Central memory CD4-positive, alpha-beta T cell (primary cell): ENCODE data around the gene DENND2A.

Experiments used
- DNase-seq: peaks from one replicate; pipeline ENCODE4 v3.0.0; 2022

DENND2A gene

DNA sequence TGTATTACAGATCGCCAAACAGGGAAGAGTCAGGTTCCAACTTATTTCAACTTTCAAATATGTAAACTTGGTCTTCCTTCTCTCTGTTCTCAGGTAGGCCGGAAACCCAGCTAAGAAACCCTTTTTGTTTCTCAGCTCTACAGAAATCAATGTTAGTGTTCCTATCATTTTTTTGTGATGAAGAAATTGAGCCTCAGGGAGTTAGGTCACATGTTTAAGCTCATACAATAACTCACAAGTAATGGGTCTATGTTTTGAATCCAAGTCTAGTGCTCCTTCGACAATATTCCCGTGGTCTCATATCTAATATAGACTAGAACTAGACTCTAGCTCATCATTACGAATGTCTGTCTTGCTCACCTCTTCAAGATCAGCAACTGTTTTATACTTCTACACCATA is 22.3 kb downstream of the DENND2A start:
- DNase-seq, result no peak

DNA sequence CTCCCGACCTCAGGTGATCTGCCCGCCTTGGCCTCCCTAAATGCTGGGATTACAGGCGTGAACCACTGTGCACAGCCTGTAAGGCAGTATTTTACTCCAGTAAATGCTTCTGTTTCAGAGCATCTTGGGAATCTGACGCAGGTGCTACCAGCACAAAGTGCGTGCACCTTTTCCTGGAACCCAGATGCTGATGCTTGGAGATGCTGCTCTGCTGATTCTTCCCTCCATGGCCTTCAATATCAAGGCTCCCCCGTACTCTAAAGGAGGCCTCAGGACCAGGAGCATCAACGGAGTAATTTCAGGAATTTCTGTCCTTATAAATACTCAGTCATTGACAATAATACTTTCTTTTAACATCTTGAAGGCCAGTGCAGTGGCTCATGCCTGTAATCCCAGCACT is 23.5 kb downstream of the DENND2A start:
- DNase-seq, result no peak

DNA sequence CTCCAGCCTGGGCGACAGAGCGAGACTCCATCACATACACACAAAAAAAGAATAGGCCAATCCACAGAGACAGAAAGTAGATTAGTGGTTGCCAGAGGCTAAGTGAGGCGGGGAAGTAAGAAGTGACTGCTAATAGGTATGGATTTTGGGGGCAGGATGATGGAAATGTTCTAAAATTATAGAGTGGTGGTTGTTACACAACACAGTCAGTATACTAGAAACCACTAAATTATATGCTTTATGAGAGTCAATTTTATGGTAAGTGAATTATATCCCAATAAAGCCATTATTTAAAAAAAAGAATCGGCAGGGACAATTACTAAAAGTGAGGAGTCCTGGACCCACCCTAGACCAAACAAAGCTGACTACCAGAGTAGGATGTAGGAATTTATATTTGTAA is 24.3 kb downstream of the DENND2A start:
- DNase-seq, result no peak

DNA sequence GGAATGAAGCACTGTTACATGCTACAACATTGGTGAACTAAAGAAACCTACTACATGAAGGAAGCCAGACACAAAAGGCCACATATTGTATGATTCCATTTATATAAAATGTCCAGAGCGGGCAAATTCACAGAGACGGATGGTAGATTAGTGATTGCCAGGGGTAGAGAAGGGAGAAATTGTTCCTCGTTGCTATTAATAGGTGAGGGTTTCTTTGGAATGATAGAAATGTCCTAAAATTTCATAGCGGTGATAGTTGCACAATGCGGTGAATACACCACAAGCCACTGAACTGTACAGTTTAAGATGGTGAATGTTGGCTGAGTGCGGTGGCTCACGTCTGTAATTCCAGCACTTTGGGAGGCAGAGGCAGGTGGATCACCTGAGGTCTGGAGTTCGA is 29.0 kb downstream of the DENND2A start:
- DNase-seq, result no peak

DNA sequence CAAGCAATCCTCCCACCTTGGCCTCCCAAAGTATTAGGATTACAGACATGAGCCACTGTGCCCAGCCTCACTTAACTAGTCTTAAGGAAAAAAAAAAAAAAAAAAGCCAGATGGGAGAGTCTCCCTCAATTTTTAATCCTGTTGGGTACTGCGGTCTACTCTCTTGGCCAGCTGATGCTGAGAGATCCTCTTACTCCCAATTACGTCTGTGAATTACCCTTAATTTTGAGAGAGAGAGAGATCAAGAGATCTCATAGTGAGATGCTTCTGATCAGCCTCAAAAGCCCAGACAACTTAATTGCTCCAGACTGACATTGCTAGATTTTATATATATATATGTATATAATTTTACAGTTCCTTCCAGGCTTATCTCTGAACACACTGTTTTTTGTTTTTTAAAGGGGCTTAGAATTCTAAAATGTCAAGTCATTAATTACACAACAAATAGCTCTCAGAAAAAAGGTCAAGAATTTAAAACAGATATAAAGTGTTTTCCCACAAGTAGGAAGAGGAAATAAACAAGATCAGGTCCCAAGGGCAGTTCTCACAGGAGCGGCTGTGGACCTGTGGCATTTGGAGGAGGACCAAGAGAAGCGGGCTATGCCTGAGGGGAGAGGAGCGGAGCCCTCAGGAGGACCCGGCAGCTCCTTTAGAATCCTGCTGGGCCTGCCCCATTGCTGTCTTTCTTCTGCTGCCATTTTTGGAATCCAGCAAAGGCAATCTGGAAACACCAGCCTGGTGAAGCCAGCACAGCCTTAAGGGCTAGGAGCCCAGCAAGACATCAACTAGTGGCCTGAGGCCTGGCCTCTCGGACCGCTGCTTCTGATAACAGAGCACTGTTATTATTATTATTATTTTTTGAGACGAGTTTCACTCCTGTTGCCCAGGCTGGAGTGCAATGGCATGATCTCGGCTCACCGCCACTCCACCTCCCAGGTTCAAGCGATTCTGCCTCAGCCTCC is 30.1 kb downstream of the DENND2A start:
- DNase-seq, result no peak

DNA sequence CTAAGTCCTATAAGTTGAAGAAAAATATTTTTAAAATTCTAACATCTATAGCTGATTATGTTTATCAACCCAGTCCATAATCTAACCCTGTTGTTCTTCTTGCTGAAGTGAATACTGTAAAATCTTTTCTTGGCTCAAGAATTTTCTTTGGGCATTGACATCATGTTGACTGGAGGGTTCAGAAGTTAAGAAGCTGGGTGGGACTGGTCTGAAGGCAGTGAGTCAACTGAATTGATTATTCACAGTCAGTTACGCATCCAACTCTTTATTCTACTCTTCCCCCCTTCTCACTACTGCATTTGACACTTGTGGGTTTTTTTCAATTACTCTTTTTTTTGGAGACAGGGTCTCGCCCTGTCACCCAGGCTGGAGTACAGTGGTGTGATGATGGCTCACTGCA is 31.0 kb downstream of the DENND2A start:
- DNase-seq, result no peak

DNA sequence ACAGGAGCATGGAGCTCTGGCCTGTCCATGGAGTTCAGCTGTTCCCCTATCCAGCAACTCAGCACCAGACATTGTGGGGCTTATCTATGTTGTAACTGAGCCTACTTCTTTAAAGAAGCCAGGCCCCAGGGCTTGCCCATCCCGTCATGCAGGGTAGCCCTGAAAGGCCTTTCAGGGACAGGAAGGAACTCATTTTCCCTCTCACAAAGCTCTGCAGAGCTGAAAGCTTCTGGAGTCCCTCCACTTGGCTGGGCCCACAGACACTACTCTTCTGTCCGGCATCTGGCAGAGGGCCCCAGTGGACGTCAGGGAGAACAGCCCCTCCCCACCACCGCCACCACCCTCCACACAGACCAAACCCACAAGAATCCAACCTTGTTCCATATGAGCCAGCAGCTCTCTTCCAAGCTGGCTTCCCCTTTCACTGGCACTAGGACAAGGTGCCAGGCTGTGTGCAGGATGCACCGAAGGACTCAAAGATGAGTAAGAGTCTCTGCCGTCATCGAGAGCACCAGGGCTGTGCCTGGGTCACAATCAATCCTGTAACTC is 33.1 kb downstream of the DENND2A start:
- DNase-seq, result no peak

DNA sequence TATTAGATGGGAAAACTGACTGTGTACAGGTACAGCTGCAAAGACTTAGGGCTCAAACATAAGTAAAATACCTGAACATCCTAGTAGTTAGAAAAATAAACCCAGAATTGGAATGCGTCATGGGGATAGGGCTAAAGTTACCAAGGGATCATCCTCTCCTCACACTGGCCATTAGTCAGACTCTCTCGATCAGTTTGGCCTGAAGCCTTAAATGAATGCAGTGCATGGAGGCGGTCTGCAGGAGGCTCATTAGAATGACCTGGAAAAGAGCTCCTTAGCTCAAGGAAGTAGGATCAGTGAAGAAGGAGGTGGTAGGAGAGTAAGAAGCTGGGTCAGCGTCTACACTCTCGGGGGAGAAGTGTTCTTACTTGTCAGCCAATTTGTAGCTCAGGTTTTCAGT is 35.3 kb downstream of the DENND2A start:
- no peak for DNase-seq

DNA sequence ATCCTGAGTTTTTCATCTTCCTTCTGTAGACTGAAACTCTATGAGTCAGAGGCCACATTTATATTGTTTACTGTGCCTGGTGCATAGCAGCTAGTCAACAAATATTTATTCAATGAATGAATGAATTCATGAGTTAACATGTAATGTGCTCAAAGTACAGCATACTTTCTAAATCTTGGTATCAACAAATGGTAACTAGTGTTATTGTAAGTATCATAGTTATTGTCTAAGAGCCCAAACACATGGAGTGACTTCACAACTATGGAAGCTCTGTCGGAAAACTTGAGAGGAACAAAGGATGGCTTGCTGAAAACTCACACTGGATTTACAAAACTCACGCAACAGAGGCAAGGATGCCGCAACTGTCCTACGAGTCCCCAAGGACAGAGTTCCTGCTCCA is 35.9 kb downstream of the DENND2A start:
- DNase-seq, result no peak

DNA sequence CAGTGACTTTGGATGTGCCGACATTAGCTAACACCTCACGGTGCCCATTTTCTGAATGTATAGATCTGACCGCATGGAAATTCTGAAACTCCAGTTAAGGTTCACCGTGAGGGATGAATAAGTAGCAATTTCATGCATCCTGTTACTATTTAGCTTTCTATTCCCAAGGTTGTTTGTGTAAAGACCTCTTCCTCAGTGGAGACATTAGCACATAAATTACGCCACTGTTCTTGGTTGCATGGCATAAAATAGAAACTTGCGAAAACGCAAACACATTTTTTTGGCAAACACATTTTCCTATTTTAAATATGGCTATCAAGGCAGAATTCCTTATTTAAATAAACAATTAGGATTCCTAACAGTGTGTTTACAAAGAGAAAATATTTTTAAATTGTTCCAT is 36.5 kb downstream of the DENND2A start:
- no peak for DNase-seq

DNA sequence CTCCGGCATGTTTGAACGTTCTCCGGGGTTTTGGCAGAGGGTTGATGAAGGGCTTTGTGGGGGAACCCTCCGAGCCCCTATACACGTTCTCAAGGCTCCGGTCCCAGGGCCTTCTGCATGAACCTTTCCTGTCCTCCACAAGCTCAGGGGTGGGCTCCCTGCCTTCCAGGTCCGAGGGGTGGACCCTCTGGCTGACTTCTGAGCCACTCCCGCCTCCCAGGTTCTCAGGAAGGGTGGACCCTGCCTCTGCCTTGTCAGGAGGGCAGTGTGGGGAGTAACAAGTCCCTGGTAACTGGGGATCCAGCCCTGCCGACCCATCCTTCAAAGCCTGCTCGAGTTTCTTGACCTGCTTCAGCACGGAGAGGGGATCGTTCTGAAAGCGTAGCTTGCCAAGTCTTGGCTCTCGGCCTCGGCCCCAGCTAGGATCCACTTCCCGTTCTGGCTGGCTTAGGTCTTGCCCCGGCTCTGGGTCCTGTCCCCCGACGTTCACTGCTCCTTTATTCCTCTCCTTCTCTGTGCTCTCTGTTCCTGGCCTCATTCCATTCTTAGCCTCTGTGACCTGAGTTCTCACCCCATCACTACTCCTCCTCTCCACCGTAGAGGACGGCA is 38.9 kb downstream of the DENND2A start:
- no peak for DNase-seq

DNA sequence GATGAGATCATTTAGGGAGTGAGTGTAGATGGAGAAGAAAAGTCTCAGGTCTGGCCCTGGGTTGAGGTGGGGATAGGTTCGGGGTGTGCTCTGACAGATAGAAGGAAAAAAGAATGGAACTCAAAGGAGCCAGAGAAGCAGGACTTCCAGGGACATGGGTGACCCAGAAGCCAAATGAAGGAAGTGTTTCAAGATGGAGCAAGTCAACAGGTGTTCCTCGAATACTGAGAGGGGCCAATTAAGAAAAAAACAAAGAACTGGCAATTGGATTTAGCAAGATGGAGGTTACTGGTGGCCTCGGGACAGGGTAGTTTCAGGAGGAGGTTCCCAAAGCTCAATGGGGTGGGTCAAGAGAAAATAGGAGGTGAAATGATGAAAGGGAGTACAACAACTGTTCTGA is 40.3 kb downstream of the DENND2A start:
- no peak for DNase-seq

DNA sequence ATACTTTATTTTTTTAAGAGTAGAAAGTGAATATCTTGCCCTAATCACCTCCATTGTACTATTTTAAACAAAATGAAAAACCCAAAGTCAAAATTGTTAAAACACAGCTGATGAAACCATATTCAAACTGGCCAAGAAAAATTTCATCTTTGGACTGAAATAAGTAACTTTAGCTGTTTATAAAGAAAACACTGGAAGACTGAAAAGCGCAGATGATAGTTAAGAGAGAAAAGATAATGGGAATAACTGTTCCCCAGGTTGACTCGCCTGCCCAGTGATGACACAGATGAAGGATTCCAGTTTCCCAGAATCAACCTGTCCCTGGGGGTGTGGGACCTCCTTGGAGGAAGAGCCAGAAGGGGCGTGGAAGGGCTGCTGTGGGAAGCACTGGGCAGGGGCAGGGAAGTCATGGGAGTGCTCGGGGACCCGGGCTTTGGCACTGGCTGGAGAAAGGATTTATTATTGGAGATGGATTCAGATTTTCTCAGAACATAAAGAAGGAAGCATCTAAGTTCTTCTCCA is 43.1 kb downstream of the DENND2A start:
- DNase-seq, result no peak

DNA sequence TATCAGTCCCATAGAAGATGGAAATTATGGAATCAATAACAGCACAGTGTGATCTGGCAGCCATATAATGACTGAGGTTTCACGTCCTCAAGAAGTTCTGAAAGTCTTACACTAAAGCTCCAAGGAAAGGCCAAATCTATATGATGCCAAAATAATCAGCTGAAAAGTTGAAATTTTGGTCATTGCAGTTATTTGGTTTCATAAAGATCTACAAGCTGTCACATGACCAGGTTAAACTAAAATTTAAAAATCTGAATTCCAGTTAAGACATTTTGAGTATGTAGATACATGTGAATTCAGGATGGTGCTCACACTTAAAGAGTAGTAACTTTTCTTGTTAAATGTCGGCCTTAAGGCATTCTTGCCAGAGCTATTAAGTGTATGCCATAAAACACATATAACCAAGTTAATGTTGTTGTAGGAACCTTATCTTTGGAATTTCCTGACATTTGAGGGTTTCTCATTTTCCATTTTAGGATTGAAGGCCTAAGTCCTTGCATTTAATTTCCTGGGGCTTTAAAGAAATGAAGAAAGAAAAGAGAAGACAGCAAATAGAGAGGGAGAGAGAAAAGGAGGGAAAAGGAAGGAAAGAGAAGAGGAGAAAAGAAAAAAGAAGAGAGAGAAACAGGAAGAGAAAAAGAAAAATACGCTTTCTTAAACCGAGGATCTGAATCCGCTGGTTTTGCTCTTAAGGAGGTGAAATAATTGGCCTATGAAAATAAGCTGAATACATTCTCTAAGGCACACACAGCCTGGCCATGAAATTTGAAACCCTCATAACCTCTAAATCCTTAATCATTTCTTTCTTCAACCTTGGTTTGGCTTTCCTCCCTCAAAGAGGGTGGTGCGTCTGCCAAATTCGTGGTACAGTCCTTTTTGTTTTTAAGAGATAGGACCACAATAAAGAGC is 43.8 kb downstream of the DENND2A start:
- DNase-seq, result no peak

DNA sequence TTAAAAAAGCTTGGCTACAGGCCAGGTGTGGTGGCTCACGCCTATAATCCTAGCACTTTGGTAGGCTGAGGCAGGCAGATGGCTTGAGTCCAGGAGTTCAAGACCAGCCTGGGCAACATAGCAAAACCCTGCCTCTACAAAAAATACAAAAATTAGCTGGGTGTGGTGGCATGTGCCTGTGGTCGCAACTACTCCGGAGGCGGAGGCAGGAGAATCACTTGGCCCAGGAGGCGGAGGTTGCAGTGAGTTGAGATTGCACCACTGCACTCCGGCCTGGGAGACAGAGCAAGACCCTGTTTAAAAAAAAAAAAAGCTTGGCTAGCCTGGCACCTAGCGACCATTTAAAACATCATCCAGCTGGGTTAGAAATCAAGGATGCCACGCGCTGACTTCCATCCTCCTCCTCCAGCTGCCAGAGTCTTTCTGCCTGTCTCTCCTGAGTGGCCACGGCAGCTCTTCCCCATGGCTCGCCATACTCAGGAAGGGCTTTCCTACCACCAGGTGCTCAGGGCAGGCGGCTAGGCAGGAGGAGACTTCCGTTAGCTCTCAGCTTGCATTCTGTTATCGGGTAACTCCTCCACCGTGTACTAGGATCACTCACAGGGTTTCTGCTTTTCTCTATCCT is 45.0 kb downstream of the DENND2A start:
- DNase-seq, result no peak

DNA sequence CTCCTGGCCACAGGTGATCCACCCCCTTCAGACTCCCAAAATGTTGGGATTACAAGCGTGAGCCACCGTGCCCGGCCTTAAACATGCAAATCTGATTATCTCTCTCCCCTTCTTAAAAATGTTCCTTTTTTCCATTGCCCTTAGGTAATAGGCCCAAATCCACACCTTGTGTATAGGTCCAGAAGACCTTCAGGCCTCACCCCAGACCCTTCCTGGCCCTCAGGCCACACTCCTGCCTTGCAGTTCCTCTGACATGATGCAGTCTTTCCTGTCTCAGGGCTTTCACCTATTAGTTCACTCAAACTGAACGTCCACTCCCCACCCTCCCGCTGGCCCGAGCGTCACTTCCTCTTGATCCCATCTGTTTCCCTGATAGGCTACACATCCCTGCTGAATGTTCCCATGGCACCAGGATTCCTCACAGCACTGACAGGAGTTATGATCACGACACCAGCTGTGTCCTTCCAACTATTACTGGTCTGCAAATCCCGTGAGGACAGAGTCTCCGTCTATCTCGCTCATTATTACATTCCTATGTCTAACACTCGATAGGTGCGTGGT is 46.4 kb downstream of the DENND2A start:
- no peak for DNase-seq

DNA sequence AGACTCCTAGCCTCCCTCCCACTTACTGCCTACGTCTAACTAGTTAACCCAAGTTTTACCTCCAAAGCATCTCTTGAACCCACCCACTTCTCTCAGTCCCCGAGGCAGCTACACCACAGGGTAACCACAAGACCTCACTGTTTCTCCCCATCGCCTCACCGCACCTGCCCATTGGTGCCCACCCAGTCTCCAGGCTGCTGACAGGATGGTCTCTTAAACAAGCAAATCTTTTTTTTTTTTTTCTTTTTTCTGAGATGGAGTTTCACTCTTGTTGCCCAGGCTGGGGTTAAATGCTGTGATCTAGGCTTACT is 47.0 kb downstream of the DENND2A start:
- no peak for DNase-seq

DNA sequence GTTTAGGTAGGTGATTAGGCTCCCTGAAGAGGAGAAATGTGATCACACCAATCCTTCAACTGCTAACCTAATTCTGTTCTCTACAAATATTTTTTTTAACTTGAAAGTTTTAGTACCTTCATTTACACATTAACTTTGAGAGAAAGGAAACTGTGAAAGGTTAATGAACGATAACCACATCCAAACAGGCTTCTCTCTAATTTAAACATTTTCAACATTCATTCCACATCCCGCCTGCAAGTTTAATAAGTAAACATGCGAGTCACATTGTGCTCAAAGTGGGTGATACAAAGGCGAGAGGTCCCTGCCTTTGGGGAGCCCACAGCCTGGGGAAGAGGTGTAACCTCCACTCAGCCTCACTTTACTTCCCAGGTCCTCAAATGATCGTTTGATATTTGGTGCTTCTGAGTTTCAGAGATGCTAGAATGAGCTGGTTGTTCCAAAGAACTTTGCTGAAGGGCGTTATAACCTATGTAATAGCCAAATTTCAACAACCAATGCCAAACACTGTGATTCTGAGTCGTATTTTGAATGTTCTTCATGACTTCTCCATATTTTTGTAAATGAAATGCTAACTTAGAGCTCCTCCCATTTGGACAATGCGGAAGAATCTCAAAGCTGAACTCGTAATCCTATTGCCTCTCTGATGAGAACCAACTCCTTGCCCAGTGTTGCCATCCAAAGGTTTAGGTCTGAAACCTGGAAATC is 47.5 kb downstream of the DENND2A start:
- no peak for DNase-seq

DNA sequence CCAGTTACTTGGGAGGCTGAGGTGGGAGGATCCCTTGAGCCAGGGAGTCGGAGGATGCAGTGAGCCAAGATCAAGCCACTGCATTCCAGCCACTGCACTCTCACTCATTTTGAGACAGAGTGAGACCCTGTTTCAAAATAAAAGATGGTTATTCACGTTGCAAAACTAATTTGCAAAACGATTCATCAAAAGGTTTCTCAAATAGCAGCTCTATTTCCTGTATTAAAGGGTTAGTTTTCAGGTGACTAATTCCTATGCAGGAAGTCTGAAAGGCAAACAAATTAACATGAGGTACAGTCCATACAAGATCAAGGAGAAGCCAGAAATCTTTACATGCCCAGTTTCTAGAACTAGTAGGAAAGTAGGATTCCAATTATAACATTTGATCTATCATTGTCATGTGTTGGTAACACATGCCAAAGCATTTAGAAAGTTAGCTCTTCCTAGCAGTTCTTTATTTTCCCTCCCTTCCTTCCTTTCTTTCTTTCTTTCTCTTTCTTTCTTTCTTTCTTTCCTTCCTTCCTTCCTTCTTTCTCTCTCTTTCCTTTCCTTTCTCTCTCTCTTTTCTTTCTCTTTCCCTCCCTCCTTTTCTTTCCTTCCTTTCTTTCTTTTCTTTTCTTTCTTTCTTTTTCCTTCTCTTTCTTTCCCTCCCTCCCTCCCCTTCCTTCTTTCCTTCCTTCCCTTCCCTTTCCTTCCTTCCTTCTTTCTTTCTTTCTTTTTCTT is 49.3 kb downstream of the DENND2A start:
- no peak for DNase-seq

DNA sequence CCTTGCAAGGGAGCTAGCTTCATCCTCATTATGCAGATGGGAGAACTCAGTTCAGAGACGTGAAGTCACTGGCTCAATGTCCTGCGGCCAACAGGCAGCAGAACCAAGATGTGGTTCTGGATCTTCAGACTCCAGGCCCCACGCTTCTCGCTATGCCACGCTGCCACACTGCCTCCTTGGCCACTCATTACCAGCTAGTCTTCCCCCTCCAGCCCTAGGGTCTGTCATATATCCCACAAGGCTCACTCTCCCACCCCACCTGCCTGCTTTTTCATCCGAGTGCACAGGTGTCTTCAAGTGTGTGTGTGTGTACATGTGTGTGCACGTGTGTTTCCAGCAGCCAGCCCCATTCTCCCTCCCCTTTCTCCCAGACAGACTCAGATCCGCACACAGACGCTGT is 53.4 kb downstream of the DENND2A start:
- DNase-seq, result no peak

DNA sequence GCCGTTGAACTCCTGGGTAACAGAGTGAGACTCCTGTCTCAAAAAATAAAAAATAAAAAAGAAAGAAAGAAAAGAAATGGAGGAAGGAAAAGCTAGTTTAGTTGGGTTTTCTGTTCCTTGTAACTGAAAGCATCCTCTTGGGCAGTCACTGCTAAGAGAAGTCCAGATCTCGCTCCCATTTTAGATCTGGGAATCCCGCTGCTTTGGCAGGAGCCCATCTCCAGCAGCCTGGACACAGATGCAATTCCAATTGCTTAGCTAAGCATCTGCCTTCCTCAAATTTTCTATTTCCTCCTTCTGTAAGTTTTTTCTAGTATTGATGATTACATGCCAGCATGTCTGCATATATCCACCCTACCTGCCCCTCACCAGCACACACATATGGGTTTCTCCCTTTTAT is 54.1 kb downstream of the DENND2A start:
- DNase-seq, result no peak
